Testis (tissue), 2 donors: ENCODE results near the gene TCAF1.

Experiments
- POLR2A ChIP-seq: fragments of 450-650 bp; IDR thresholded peaks from one replicate; pipeline ENCODE4 v1.6.1; 2017; ENCODE audit warnings: antibody characterized with exemption, mild to moderate bottlenecking, moderate library complexity
- TF ChIP-seq, protein P1 (sequence below), 3 experiments: fragments of 450-650 bp in 2 of 3; fragments of 200-600 bp in 1 of 3; sonication (generic) in 1 of 3; IDR thresholded peaks; one replicate each; pipeline ENCODE4 v1.5.1; 2016 to 2019; ENCODE audit warnings: antibody characterized with exemption in 3 of 3, mild to moderate bottlenecking in 2 of 3, moderate library complexity in 1 of 3

DNA sequence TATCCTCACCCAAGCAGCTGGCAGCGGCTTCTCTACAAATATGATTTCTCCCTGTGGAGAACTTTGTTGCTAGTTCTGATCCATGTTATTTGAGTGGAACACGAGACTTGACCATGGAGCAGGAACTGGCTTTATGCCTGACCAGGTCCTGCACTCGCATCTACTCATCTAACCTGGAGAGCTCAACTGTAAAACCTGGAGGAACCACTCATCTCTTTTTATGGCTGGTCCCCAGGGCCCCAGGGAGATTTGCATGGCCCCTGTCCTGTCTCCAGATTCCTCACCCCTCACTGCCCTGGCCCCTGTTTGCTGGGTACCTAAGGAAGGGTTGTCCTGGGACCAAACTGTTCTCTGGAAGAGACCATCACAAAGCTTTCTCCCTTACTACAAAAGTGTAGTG is 16.0 kb downstream of the TCAF1 start:
- TF ChIP-seq, protein P1, sequence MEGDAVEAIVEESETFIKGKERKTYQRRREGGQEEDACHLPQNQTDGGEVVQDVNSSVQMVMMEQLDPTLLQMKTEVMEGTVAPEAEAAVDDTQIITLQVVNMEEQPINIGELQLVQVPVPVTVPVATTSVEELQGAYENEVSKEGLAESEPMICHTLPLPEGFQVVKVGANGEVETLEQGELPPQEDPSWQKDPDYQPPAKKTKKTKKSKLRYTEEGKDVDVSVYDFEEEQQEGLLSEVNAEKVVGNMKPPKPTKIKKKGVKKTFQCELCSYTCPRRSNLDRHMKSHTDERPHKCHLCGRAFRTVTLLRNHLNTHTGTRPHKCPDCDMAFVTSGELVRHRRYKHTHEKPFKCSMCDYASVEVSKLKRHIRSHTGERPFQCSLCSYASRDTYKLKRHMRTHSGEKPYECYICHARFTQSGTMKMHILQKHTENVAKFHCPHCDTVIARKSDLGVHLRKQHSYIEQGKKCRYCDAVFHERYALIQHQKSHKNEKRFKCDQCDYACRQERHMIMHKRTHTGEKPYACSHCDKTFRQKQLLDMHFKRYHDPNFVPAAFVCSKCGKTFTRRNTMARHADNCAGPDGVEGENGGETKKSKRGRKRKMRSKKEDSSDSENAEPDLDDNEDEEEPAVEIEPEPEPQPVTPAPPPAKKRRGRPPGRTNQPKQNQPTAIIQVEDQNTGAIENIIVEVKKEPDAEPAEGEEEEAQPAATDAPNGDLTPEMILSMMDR (IDR thresholded peaks at IDR 0.05): no peak
- no peak for TF ChIP-seq POLR2A
